Measurements from ENCODE around the gene RABGGTA. TPM values are rescaled to one million over a fixed set of nuclear protein-coding genes. Genes with fewer than 3 reads are reported as not detected.

The RABGGTA gene
- total and polyA plus RNA-seq, 2 donors, result 9.5 to 23.4 TPM

GRCh38 chr14:24240110-24240918 lies 31.1 kb downstream of the RABGGTA start:
- H3K27ac ChIP-seq (ENCODE audit: low read depth), result no peak overlapping the region
- H3K4me3 ChIP-seq (ENCODE audit: low read depth, low read length), result no peak overlapping the region
- WGBS, result 92% methylated on average over 9 of the region's 9 CpGs

GRCh38 chr14:24238527-24239037 lies 32.8 kb downstream of the RABGGTA start:
- WGBS, result 88% methylated on average over 5 of the region's 5 CpGs
- peaks cover 3% of the 10 kb centered on the region for H3K36me3 ChIP-seq (ENCODE audit: insufficient read depth)
- DNase-seq (ENCODE audit: extremely low spot score), result no peak
- H3K4me3 ChIP-seq (ENCODE audit: low read depth, low read length), result no peak overlapping the region
- no peak overlapping the region for H3K27ac ChIP-seq (ENCODE audit: low read depth)
- H3K4me1 ChIP-seq (ENCODE audit: insufficient read depth), result no peaks in the 10 kb centered on the region

More at GRCh38 chr14:24240110-24240918, 31.1 kb downstream of the RABGGTA start:
- H3K36me3 ChIP-seq (ENCODE audit: insufficient read depth), result peaks cover 3% of the 10 kb centered on the region
- no peak for DNase-seq (ENCODE audit: extremely low spot score)
- no peaks in the 10 kb centered on the region for H3K4me1 ChIP-seq (ENCODE audit: insufficient read depth)

- no peak for DNase-seq (ENCODE audit: extremely low spot score)
- H3K36me3 ChIP-seq (ENCODE audit: insufficient read depth), result peaks cover 3% of the 10 kb centered on the region
- no peak overlapping the region for H3K27ac ChIP-seq (ENCODE audit: low read depth)
- no peak overlapping the region for H3K4me3 ChIP-seq (ENCODE audit: low read depth, low read length)
- WGBS, result 85% methylated on average over 5 of the region's 5 CpGs
- H3K4me1 ChIP-seq (ENCODE audit: insufficient read depth), result no peaks in the 10 kb centered on the region
Observed at GRCh38 chr14:24238123-24238522, 33.3 kb downstream of the RABGGTA start.

GRCh38 chr14:24237463-24237955 lies 33.9 kb downstream of the RABGGTA start:
- no peak overlapping the region for H3K27ac ChIP-seq (ENCODE audit: low read depth)
- DNase-seq (ENCODE audit: extremely low spot score), result no peak
- no peak overlapping the region for H3K4me3 ChIP-seq (ENCODE audit: low read depth, low read length)
- H3K36me3 ChIP-seq (ENCODE audit: insufficient read depth), result peaks cover 3% of the 10 kb centered on the region
- H3K4me1 ChIP-seq (ENCODE audit: insufficient read depth), result no peaks in the 10 kb centered on the region
- WGBS, result 89% methylated on average over 2 of the region's 2 CpGs

GRCh38 chr14:24236689-24237462 lies 34.5 kb downstream of the RABGGTA start:
- H3K27ac ChIP-seq (ENCODE audit: low read depth), result no peak overlapping the region
- peaks cover 3% of the 10 kb centered on the region for H3K36me3 ChIP-seq (ENCODE audit: insufficient read depth)
- no peaks in the 10 kb centered on the region for H3K4me1 ChIP-seq (ENCODE audit: insufficient read depth)

GRCh38 chr14:24235804-24236688 lies 35.4 kb downstream of the RABGGTA start:
- Histone ChIP-seq H3K36me3 (ENCODE audit: insufficient read depth) (peaks cover 3% of the 10 kb centered on the region), H3K27ac (ENCODE audit: low read depth) (no peak overlapping the region), H3K4me1 (ENCODE audit: insufficient read depth) (no peaks in the 10 kb centered on the region), H3K4me3 (ENCODE audit: low read depth, low read length) (no peak overlapping the region)
- no peak for DNase-seq (ENCODE audit: extremely low spot score)
- 93% methylated on average over 5 of the region's 5 CpGs for WGBS

More at GRCh38 chr14:24236689-24237462, 34.5 kb downstream of the RABGGTA start:
- 92% methylated on average over 6 of the region's 6 CpGs for WGBS
- no peak for DNase-seq (ENCODE audit: extremely low spot score)
- no peak overlapping the region for H3K4me3 ChIP-seq (ENCODE audit: low read depth, low read length)

GRCh38 chr14:24234095-24235005 lies 37.0 kb downstream of the RABGGTA start:
- DNase-seq (ENCODE audit: extremely low spot score), result no peak
- H3K4me3 ChIP-seq (ENCODE audit: low read depth, low read length), result no peak overlapping the region
- H3K4me1 ChIP-seq (ENCODE audit: insufficient read depth), result no peaks in the 10 kb centered on the region
- H3K27ac ChIP-seq (ENCODE audit: low read depth), result no peak overlapping the region
- 77% methylated on average over 3 of the region's 3 CpGs for WGBS
- peaks cover 3% of the 10 kb centered on the region for H3K36me3 ChIP-seq (ENCODE audit: insufficient read depth)

- 59% methylated on average over 2 of the region's 2 CpGs for WGBS
- DNase-seq (ENCODE audit: extremely low spot score), result no peak
- Histone ChIP-seq H3K4me1 (ENCODE audit: insufficient read depth) (no peaks in the 10 kb centered on the region), H3K4me3 (ENCODE audit: low read depth, low read length) (peak overlapping the region; percentile 92), H3K27ac (ENCODE audit: low read depth) (no peak overlapping the region), H3K36me3 (ENCODE audit: insufficient read depth) (peaks cover under 1% of the 10 kb centered on the region)
Observed at GRCh38 chr14:24233538-24233866, 37.9 kb downstream of the RABGGTA start.

- no peaks in the 10 kb centered on the region for H3K4me1 ChIP-seq (ENCODE audit: insufficient read depth)
- H3K36me3 ChIP-seq (ENCODE audit: insufficient read depth), result no peaks in the 10 kb centered on the region
- peak within 1 kb of the TSS; percentile 77 for H3K27ac ChIP-seq (ENCODE audit: low read depth)
- H3K4me3 ChIP-seq (ENCODE audit: low read depth, low read length), result peak within 1 kb of the TSS; percentile 92
- 3% methylated on average over 38 of the region's 38 CpGs for WGBS
- no peak for DNase-seq (ENCODE audit: extremely low spot score)
Observed at GRCh38 chr14:24232645-24233537, 38.5 kb downstream of the RABGGTA start, which contains the start of gene GMPR2. Gene GMPR2 (plus strand): TSS chr14:24232929. CDS start chr14:24233254, 325 bp downstream.

- Histone ChIP-seq H3K36me3 (ENCODE audit: insufficient read depth) (no peaks in the 10 kb centered on the region), H3K27ac (ENCODE audit: low read depth) (peak within 1 kb of the TSS; percentile 77), H3K4me1 (ENCODE audit: insufficient read depth) (no peaks in the 10 kb centered on the region), H3K4me3 (ENCODE audit: low read depth, low read length) (peak within 1 kb of the TSS; percentile 92)
- peak; percentile 83 for DNase-seq (ENCODE audit: extremely low spot score)
- under 1% methylated on average over 30 of the region's 30 CpGs for WGBS
Observed at GRCh38 chr14:24232121-24232644, 39.2 kb downstream of the RABGGTA start, which contains the start of gene NEDD8. Gene NEDD8 (minus strand): TSS chr14:24232367. CDS start chr14:24232267, 100 bp downstream.

All from urinary bladder (tissue), 4 donors.